Panc1 (cell line): ENCODE measurements around the gene FOXM1.

Experiments
- CTCF ChIP-seq: fragments of 450-650 bp; IDR thresholded peaks from 2 replicates; pipeline ENCODE4 v1.5.1; 2017; ENCODE audit warnings: mild to moderate bottlenecking
- POLR2AphosphoS5 ChIP-seq: IDR thresholded peaks from 2 replicates; pipeline ENCODE4 v1.6.1; 2012; ENCODE audit warnings: mild to moderate bottlenecking, low read depth, low read length, moderate library complexity
- SIN3A ChIP-seq: IDR thresholded peaks from 2 replicates; pipeline ENCODE4 v1.6.1; 2012; ENCODE audit warnings: low read depth, mild to moderate bottlenecking, low read length, moderate library complexity, borderline replicate concordance; ENCODE audit not compliant: insufficient read depth

DNA sequence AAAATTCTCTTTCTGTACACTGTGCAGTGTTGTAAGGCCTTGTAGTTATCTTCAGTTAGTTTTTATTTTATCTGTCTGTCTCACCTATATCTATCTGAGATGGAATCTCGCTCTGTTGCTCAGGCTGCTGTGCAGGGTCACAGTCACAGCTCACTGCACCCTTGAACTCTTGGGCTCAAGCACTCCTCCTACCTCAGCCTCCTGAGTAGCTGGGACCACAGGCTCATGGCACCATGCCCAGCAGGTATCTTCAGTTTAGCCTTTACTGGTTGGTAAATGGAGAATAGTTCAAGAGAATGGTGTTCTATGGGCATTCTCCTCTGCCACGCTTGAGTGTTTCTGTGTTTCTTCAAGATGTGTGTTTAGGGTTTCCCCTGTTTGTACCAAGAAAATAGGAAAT lies 27.3 kb upstream of the FOXM1 start:
- TF ChIP-seq SIN3A (no peak), CTCF (no peak), POLR2AphosphoS5 (no peak)
